Measurements from ENCODE around the gene HYDIN.

Gene HYDIN

DNA sequence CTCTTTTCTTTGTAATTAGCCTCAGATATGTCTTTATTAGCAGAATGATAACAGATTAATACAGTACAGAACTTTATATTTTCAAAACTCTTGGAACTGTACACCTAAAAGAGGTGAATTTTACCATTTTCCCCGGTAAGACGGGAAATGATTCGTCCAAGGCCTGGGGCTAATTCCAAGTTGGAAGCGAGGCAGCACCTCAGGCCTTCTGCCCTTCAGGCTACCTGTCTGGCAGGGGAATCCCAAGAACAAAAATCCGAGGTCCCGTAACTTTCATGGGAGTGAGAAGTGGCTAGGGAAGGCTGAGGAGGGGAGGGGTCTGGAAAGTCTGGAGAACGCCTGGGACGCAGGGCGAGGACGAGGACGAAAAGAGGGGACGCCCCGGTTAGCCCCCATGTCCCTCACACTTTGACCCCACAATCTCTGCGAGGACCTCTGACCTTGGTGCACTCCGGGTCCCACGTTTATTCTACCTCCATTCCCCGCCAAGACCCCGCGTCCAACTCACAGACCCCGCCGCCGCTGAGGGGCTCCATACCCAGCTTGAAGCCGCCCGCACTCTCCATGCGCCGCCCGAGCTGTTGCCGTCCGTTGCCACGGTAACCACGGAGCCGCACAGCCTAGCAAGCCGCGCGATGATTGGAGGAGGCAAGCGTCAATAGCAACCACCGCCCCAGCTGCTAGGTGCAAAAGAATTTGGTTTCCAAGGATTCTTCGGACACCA is at the start of gene HYDIN:
Gene HYDIN (minus strand): TSS at position 601 of the 724 bp plus-strand sequence. CDS start 43,827 bp downstream, outside the sequence.
- DNase-seq (ENCODE audit: low read depth) = peak; percentile 54

DNA sequence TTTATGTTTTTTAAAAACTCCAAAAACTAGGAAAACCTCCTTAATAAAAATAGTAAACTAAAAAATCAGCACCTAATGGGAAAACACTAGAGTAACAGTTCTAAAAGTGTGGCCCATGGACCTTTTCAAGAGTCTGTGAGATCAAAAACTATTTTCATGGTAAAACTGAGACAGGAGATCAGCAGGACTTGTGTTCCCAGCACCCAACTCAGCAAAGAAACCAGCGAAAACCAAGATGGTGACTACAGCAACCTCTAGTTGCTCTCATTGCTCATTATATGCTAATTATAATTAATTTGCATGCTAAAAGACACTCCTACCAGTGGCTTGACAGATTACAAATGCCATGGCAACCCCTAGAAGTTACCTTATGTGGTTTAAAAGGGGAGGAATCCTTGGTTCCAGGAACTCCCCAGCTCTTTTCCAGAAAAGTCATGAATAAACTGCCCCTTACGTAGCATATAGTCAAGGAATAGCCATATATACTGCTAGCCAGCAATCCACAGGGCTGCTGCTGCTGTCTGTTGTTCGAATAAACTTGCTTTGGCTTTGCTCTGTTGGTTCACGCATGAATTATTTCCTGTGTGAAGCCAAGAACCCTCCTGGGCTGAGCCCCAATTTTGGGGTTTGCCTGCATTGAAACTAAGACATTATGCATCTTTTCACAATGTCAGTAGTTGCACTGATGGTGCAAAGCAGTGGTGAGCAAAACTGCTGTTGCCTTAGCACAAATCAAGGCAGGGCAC is 46.2 kb upstream of the HYDIN start:
- DNase-seq (ENCODE audit: low read depth) = no peak

DNA sequence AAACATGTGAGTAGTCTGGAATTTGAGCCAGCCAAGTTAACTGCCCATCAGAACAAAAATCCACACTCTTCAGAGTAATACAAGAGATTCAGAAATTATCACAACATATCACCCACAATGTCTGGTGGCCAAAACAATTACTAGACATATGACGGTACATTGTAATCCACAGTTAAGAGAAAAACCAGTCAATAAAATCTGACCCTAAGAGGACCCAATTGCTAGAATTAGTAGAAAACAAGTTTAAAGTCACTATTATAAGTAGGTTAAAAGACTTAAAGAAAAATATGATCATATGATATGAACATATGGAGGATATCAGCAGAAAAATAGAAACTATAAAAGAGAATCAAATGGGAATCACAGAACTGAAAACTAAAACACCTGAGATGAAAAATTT is 42.9 kb upstream of the HYDIN start:
- no peak for DNase-seq (ENCODE audit: low read depth)

DNA sequence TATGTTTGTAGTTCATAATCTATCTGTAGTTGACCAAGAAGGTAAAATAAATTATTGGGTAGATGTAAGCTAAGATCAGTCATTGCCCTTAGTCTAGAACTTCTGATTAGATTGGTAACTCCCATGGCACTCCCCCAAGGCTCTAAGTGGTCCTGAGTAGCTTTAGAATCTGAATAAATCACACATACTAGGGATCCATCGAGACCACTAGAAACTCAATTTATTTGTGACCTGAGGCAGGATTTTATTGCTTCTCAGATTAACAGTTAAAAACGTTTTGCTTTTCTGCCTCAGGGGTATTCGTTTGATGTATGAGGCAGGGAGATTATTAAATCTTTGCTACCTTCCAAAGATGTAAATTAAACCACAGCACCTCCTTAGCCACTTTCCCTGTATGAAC is 33.8 kb upstream of the HYDIN start:
- DNase-seq (ENCODE audit: low read depth) = no peak

DNA sequence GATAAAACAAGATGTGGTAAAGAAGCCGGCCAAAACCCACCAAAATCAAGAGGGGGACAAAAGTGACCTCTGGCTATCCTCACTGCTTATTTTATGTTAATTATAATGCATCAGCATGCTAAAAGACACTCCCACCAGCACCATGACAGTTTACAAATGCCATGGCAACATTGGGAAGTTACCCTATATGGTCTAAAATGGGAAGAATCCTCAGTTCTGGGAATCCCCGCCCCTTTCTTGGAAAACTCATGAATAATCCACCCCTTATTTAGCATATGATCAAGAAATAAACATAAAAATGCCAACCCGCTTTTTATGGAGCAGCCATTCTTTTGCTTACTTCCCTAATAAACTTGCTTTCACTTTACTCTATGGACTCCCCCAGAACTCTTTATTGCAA is 33.1 kb upstream of the HYDIN start:
- DNase-seq (ENCODE audit: low read depth) = peak; percentile 4

DNA sequence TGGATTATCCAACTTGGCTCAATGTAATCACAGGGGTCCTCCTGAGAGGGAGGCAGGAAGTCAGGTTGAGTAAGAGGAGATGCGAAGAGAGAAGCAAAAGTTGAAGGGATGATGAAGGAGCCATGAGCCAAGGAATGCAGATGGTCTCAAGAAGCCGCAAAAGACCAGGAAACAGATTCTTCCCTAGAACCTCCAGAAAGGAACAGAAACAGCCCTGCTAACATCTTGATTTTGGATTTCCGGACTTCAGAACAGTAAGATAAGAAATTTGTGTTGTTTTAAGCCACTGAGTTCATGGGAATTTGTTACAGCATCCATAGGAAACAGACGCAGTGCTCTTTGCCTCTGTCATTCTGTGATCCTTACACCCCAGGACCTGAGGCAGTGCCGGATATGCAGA is 31.9 kb upstream of the HYDIN start:
- DNase-seq (ENCODE audit: low read depth) = no peak

DNA sequence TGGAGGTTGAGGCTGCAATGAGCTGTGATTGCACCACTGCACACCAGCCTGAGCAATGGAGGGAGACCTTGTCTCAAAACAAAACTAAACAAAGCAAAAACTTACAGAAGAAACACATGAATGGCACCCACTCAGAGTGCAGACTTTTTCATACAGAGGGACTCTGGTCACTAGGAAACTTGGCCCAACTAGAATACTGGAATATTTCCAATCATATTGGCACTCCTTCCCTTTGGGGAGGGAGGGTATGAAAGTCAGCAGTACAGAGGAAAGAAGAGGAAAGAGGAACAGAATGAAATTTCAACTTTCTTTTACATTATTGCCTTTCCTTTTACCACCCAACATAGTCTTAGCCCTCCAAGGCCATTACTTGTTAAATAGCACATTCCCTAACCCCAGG is 30.5 kb upstream of the HYDIN start:
- DNase-seq (ENCODE audit: low read depth) = no peak

DNA sequence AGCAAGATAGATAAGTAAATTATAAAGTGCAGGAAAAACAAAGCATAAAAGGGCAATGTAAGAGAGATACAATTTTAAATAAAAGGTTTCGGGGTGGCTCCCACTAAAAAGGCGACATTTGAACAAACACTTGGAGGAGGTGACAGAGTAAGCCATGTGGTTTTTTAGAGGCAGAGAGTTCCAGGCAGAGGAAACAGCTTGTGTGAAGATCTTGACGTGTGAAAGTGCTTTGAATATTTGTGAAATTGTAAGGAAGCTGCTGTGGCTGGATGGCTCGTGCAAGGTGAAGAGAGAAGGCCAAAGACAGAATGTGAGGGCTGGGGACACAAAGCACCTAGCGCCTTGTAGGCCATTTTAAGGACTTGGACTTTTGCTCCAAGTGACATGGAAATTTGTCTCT is 28.6 kb upstream of the HYDIN start:
- no peak for DNase-seq (ENCODE audit: low read depth)

DNA sequence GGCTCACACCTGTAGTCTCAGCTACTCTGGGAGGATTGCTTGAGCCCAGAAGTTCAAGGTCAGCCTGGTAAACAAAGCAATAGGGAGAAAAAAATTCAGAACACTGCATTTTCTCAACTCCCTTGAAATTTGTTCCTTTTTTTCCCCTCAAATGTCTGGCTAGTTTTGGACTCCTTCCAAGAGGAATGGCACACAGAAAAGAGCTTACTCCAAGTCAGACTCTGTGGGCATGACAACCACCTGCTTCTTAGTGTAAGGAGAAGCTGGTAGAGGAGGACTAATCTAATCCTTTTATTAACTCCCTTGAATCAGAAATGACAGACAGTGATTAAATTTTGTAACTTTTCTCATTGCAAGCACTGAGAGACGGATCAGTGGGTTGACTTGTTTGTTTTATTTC is 27.9 kb upstream of the HYDIN start:
- no peak for DNase-seq (ENCODE audit: low read depth)

DNA sequence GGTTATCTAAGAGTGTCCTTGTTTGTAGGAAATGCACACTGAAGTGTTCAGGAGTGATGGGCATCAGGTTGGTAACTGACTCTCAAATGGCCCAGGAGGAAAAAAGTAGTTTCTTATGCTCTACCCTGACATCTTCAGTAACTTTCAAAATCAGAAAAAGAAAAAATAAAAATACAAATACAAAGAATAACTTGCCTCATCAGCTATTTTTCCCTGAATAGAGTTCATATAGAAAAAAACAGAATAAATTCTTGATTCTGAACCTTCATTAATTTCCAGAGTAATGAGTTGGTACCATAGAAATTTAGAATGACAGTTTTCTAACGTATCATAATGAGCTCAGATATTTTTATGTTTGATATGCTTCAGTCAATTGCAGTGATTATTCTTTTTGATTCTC is 27.2 kb upstream of the HYDIN start:
- DNase-seq (ENCODE audit: low read depth) = no peak

DNA sequence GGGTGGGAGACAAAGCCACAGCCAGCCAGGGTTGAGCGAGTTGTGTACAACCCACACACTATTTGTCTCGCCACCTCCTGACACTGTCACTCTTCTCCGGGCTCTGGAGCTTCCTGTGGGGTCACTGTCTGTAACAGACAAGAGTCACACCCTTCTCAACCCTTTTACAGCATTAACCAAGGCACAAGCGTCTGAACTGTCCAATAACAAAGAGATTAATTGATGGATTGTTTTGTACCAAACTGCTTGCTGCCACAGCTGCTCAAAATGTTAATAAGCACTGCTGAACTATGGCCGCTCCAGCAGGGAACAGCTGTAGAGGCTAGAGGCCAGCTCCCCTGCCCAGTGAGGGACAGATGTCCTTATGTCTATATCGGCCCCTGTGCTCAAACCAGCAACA is 25.2 kb upstream of the HYDIN start:
- DNase-seq (ENCODE audit: low read depth) = no peak

DNA sequence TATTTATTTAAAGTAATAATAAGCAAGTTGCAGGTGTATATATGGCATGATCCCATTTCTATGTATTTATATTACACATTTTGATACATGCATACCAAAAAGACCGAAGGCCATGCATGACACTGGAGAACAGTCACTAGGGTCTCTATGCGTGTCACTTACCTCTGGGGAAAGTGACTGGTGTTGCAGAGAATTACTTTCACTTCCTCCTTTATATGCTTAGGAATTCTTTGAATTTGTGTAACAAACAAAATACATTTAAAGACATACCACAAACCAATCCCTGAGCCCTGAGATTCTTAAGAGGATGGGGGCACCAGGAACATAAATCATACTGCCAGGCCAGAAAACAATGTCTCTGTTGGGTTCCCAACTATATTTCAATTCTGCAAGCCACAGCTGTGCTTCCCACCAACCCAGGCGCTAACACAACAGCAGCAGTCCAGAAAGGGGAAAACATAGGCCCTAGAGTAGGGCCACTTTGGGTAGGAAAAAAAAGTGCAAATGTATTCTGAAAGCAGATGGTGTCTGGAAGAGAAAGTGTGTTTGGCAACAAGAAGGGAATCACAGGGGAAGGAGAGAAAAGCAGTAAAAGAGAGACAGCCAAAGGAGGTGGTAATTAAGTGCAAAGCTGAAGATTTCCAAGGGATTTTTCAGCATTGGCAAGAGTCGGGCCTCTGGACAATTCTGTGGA is 24.5 kb upstream of the HYDIN start:
- DNase-seq (ENCODE audit: low read depth) = no peak

DNA sequence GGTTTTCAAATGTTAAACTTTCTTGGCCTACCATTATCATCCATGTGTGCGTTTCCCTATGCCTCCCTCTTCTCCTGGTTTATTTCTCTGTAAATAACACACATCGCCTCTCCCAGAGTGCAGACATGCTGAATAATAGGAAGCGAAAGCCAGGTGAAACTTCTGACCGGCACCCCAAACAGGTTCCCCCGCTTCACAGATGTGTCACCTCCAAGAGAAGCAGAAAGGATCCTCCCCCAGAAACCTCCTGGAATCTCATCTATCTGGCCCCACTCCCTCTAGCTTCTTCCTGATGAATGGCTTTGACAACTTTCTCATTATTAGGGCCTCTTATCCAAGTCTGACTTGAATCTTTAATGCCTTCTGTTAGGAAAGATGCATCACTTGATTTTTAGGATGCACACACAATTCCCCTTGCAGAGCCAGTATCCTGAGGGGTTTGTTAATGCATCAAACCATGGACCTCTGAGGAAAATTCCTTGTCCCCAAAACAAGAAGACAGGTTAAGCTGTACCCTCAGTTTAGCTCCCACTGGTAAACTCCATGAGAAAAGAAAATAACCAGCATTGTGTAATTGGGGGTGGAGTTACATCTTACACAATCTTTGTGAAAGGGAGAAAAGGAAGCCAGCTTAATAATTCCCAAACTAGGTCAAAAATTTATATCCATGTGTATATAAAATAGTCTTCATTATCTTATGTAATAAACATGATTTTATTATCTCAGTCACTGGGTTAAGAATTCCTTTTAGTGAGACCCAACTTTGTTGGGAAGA is 20.1 kb upstream of the HYDIN start:
- DNase-seq (ENCODE audit: low read depth) = no peak

DNA sequence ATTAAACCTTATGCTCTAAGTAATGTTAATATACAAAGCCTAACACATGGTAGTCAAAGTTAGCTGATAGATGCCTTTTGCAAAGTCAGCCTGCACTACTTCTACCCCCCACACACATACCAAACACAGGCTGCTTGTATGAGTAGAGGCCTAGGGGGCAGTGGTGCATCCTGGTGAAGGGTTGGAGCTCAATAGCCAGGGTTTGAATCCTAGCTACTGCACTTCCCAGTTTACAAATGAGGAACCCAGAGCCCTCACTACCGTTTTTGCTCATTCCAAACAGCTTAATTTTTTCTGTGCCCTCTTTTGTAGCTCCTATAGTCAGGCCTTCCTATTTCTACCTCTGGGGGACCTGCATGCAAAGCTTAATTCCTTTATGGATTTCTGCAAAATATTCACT is 18.9 kb upstream of the HYDIN start:
- DNase-seq (ENCODE audit: low read depth) = no peak

DNA sequence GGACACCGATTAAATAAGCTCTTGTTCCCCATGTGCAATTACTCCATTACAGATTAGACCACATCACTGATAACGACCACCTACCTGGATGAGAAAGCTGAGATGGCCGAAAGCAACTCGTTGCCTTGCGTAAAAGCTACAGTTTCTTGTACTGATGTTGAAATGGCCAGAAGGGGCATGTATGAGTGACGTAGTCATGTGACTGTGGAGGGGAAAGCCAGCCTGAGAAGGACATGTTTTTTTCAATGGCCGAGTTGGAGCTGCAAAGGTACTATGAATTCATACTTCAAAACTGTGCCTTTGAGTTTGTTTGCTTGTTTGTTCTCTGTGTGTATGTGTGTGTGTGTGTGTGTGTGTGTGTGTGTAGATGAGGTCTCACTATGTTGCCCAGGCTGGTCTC is 17.0 kb upstream of the HYDIN start:
- DNase-seq (ENCODE audit: low read depth) = no peak

DNA sequence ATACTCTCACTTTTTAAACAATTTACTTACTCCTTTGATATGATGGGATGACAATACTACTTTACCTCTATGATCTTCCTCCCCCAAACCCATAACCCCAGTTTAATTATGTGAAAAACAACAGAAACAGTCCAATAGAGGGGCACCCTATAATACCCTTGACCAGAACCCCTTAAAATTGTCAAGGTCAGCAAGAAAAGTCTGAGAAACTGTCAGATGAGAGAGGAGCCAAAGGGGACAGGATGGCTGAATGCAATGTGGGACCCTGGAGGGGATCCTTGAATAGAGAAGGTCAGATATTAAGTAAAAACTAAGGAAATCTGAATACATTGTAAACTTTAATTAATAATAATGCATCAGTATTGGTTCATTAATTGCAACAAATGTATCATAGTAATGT is 15.8 kb upstream of the HYDIN start:
- no peak for DNase-seq (ENCODE audit: low read depth)

DNA sequence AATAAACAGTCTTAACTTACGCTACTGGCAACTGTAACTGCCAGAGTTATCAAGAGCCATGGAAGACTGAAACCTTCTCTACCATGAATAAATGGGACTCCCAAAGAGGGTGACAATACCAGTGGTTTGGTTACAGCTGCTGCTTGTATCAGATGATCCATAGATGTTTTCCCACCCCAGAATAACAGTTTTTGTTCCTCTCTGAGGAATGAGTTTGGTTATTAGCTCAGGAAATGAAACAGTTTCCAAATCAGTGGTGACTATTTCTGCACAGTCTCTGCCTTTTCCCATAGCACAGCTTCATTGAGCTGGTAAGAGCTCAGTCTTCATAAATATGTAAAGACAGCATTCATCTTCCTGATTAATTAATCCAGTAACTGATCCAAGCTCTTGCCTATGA is 14.0 kb upstream of the HYDIN start:
- DNase-seq (ENCODE audit: low read depth) = no peak

DNA sequence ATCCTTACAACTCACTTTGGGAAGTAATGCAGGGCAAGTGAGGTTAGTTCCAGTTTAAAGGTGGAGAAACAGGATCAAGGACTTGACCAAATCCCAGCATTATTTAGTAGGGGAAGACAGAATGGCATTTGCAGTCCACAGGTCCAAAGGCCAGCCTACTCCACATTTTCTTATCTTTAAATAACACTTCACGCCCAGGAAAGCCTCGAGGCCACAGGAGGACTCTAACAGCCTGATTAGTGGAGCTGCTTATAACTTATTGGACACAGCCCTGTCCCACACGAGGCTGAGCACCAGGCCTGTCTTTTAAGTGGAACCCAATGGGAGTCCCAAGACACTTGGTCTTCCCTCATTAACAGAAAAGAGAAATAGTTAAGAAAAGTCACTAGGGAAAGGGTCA is 12.1 kb upstream of the HYDIN start:
- no peak for DNase-seq (ENCODE audit: low read depth)

DNA sequence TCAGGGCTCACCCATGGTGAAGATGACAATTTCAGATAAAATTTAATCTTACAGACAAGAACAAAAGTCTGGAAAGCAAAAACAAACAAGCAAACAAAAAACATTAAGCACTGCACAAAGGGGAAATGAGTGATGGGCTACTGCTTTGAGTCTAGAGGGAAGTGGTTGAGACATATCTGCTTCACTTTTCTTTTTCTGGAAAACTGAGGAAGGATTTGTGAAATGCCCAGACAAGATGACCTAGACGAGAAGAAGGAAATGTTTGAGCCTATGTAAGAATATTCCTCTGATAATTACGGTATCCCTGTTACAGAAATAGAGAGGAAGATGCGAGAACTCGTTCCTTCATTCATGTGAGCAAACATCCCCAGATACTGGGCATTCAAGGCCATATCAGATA is 11.5 kb upstream of the HYDIN start:
- DNase-seq (ENCODE audit: low read depth) = no peak

DNA sequence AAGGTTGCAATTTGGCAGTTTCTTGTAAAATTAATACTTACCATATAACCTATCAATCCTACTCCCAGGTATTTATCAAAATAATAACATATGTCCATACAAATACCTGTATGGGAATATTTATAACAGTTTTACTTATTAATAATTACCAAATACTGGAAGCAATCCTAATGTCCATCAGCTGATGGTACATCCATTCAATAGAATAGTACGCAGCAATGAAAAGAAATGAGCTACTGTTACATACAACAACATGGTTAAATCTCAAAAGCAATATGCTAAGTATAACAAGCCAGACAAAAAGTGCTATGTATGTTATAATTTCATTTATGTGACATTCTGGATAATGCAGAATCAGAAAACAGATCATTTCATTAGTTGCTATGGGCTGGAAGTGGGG is 1.2 kb downstream of the HYDIN start:
- DNase-seq (ENCODE audit: low read depth) = no peak

DNA sequence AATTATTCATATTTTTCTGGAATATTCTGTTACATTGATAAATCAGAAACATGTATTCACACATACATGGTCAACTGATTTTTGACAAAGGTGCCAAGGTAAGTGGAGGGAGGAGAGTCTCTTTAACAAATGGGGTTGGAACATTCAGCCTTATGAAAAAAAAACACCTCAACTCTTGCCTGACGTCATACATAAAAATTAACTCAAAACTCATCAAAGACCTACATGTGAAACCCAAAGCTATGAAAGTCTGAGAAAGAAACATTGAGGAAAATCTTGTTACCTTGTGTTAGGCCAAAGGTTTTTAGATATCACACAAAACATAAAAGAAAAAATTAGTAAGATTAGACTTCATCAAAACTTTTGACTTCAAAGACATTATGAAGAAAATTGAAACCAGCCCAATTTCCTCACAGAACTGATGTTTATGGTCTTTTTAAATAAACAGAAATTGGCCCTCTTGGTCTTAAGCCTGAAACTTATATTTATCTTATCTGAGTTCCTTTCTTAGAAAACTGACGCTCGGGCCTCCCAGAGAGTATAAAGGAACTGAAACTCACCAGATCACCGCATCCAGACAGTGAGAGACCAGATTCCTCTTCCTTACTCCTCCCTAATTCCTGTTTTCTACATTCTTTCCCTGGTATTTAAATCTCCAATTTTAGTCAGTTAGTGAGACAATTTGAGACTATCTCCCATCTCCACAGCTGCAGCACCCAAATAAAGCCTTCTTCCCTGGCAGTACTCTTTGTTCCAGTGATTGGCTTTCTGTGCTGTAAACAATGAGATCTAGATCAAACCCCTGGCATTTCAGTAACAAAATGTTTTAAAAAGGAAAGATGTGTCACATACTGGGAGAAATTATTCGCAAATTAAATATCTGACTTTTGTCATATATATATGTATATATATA is 4.0 kb downstream of the HYDIN start:
- no peak for DNase-seq (ENCODE audit: low read depth)

Data from EH (cell line).